GM12875 (cell line): ENCODE data around the gene TSPAN13.

Source experiments
- H3K4me3 ChIP-seq: one replicate; pipeline ENCODE4 v1.5.1; 2011; ENCODE audit warnings: low read depth, low read length, control low read depth
- TF ChIP-seq, protein P1 (sequence below): IDR thresholded peaks from 2 replicates; pipeline ENCODE4 v1.5.1; 2011; ENCODE audit warnings: low read depth, mild to moderate bottlenecking, control low read depth, inconsistent platforms, low read length, moderate library complexity, borderline replicate concordance; ENCODE audit not compliant: insufficient read depth

The TSPAN13 gene

GRCh38 chr7:16729541-16729940, 24.0 kb upstream of the TSPAN13 start:
- no peak overlapping the region for H3K4me3 ChIP-seq
- TF ChIP-seq, protein P1, sequence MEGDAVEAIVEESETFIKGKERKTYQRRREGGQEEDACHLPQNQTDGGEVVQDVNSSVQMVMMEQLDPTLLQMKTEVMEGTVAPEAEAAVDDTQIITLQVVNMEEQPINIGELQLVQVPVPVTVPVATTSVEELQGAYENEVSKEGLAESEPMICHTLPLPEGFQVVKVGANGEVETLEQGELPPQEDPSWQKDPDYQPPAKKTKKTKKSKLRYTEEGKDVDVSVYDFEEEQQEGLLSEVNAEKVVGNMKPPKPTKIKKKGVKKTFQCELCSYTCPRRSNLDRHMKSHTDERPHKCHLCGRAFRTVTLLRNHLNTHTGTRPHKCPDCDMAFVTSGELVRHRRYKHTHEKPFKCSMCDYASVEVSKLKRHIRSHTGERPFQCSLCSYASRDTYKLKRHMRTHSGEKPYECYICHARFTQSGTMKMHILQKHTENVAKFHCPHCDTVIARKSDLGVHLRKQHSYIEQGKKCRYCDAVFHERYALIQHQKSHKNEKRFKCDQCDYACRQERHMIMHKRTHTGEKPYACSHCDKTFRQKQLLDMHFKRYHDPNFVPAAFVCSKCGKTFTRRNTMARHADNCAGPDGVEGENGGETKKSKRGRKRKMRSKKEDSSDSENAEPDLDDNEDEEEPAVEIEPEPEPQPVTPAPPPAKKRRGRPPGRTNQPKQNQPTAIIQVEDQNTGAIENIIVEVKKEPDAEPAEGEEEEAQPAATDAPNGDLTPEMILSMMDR, result no peak

DNA sequence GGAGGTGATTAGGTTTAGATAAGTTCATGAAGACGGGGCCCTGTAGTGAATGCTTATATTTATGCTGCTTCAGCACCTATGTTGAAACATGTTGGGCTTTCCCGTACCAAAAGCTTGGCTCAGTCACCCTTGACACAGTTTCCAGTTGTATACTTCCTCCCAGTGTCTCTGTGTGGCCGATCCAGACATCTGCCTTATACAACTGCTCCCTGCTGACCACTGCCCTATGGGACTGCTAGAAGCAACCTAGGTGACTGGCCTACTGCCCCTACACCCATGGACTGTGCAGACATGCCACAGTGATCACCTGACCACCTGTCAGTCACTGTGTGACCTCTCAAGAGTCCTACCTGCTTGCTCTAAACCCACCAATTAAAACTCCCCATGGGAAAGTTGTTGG, 22.6 kb upstream of the TSPAN13 start:
- no peak overlapping the region for H3K4me3 ChIP-seq
- TF ChIP-seq, protein P1, result no peak

GRCh38 chr7:16732828-16733227, 20.7 kb upstream of the TSPAN13 start:
- TF ChIP-seq, protein P1, result no peak
- no peak overlapping the region for H3K4me3 ChIP-seq

GRCh38 chr7:16734148-16734726, 19.3 kb upstream of the TSPAN13 start:
- no peak overlapping the region for H3K4me3 ChIP-seq
- TF ChIP-seq, protein P1, result no peak

DNA sequence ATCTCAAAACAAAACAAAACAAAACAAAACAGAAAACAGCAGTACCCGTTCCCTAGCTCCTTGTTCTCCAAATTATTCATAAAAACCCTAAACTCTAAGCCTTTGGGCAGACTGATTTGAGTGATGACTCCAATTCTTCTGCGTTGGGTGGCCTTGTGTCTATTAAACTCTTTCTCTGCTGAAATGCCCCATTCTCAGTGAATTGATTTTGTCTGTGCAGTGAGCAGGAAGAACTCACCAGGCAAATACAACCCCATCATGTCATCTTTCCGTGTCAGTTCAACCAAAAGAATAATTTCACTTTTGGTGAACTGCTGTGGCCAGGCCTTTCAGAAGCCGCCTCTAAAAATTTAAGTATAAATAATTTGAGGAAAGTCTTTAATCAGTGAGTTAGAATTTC, 18.5 kb upstream of the TSPAN13 start:
- H3K4me3 ChIP-seq, result no peak overlapping the region
- TF ChIP-seq, protein P1, result no peak

DNA sequence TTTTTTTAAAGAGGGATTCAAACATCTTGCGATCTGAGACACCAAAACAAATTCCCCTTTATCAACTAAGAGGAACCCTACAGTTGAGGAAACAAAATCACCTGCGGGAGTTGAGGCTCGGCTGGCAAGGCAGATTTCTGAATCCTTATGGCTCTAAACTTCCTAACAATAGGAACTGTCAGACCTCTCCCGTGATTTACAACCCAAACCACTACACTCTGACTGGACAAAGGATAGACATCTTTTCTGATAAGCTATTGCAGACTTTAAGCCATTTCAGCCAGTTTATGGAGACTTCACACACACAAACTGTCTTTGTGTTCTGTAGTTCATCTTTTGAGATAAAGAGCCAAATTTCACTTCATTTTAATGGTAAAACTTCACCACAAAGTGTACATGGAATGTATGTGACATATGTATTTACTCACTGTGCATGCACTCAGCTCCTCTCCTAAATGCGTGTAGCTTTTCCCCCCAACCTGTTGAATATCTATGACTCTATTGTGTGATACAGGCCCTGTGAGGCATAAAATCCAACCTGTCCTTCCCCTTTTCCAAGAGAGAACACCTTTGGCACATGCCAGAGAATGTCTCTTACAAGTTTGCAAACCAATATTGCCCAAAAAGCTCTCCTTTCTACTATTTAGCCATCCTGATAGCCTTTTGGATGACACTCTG, 15.4 kb upstream of the TSPAN13 start:
- TF ChIP-seq, protein P1, result no peak
- no peak overlapping the region for H3K4me3 ChIP-seq

DNA sequence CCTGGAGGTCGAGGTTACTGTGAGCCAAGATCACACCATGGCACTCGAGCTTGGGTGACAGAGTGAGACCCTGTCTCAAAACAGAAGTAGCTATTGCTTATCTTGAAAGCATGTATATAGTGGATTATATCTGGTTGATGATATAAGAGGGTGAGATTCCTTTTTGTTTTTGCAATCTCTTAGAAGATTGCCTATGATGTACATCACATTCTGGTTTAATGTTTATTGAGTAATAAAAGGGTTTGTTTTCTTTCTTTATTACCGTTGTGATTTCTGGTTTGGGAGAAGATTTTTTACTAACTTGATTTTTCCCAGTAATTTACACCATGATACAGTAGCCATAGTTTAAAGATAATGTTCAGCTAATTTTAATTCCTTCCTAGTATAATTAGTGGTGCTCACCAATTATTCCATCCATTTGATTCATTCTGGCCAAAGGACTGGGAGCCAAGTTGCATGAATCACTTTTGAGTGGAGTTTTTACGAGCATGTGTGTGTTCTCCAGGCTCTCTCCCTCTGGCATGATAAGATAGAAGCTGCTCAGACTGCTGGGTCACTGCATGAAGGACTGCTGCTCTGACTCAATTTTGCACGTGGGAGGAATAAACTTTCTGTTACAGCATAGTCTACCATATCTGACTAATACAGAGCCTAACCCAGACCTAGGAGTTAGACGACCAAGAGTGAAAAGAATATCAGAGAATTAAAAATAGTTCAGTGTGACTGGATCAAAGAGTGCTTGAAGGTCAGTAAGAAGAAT, 13.5 kb upstream of the TSPAN13 start:
- no peak overlapping the region for H3K4me3 ChIP-seq
- TF ChIP-seq, protein P1, result no peak
